NOMO-1 treated with DMSO at 0.1 percent for 48 hours (cell line): Measurements from ENCODE around the gene CEP41.

Experiments used
- DNase-seq: peaks from one replicate; lab custom pipeline; 2025; ENCODE audit not compliant: unreplicated experiment; lab: John Stamatoyannopoulos, UW

CEP41 gene

GRCh38 chr7:130440527-130441365 lies at the start of gene CEP41:
TSS of gene CEP41 (minus strand) at chr7:130441016. CDS start at chr7:130440966, 50 bp downstream.
- peak; percentile 71 for DNase-seq

GRCh38 chr7:130490311-130490791 lies 49.5 kb upstream of the CEP41 start:
- no peak for DNase-seq

GRCh38 chr7:130489140-130489983 lies 48.5 kb upstream of the CEP41 start:
- DNase-seq, result no peak

GRCh38 chr7:130488392-130489139 lies 47.8 kb upstream of the CEP41 start:
- no peak for DNase-seq

GRCh38 chr7:130486954-130487436 lies 46.2 kb upstream of the CEP41 start:
- DNase-seq, result no peak

GRCh38 chr7:130486114-130486953 lies 45.5 kb upstream of the CEP41 start:
- DNase-seq, result peak; percentile 20

- DNase-seq, result no peak
Observed at GRCh38 chr7:130485734-130486113, 44.9 kb upstream of the CEP41 start.

GRCh38 chr7:130483031-130483430 lies 42.2 kb upstream of the CEP41 start:
- DNase-seq, result no peak

GRCh38 chr7:130481898-130482297 lies 41.1 kb upstream of the CEP41 start:
- DNase-seq, result no peak

GRCh38 chr7:130479716-130480400 lies 39.0 kb upstream of the CEP41 start:
- peak; percentile 56 for DNase-seq

- no peak for DNase-seq
Observed at GRCh38 chr7:130478991-130479390, 38.2 kb upstream of the CEP41 start.

GRCh38 chr7:130476297-130477150 lies 35.7 kb upstream of the CEP41 start:
- no peak for DNase-seq

GRCh38 chr7:130475776-130476175 lies 35.0 kb upstream of the CEP41 start:
- DNase-seq, result no peak

GRCh38 chr7:130473876-130474275 lies 33.1 kb upstream of the CEP41 start:
- DNase-seq, result peak; percentile 1

- DNase-seq, result peak; percentile 53
Observed at GRCh38 chr7:130473289-130473688, 32.5 kb upstream of the CEP41 start.

- no peak for DNase-seq
Observed at GRCh38 chr7:130471974-130472373, 31.2 kb upstream of the CEP41 start.

GRCh38 chr7:130468612-130469011 lies 27.8 kb upstream of the CEP41 start:
- no peak for DNase-seq

GRCh38 chr7:130463553-130464434 lies 23.0 kb upstream of the CEP41 start:
- no peak for DNase-seq
